Measurements from ENCODE around the gene SPIN2B. TPM values are rescaled to one million over a fixed set of nuclear protein-coding genes. Genes with fewer than 3 reads are reported as not detected.
"Not testable (repeated sequence)": the region's sequence is repeated elsewhere in the genome, so short reads cannot be mapped to it uniquely, and the experiment has no call there.

SPIN2B gene
- total and polyA plus RNA-seq, 4 donors = 3.1 to 7.3 (median 3.8) TPM

- H3K9me3 ChIP-seq (ENCODE audit: control insufficient read depth in 4 of 4, low read length in 3 of 4) = no peaks in the 10 kb centered on the region
- no peak overlapping the region for H3K4me3 ChIP-seq (ENCODE audit: low read depth in 1 of 3, low read length in 3 of 3)
- no peaks in the 10 kb centered on the region for H3K27me3 ChIP-seq (ENCODE audit: control insufficient read depth in 4 of 4, insufficient read depth in 4 of 4, low read length in 3 of 4)
- H3K4me1 ChIP-seq (ENCODE audit: control insufficient read depth in 4 of 4, insufficient read depth in 4 of 4, low read length in 3 of 4) = no peaks in the 10 kb centered on the region
- no peak overlapping the region for H3K27ac ChIP-seq (ENCODE audit: low read depth in 1 of 2, low read length in 2 of 2)
- no peak for DNase-seq (ENCODE audit: low spot score)
- no peak for TF ChIP-seq TAF1 (conservative IDR thresholded peaks at IDR 0.05)
- no peak for TF ChIP-seq FOXA1 (IDR thresholded peaks at IDR 0.05)
- TF ChIP-seq ZBTB33 (IDR thresholded peaks at IDR 0.05) = no peak
- TF ChIP-seq REST (IDR thresholded peaks at IDR 0.05) = no peak
- no peak for TF ChIP-seq JUND (IDR thresholded peaks at IDR 0.05)
- no peak for TF ChIP-seq GABPA (IDR thresholded peaks at IDR 0.05 in 1 of 2, conservative IDR thresholded peaks at IDR 0.05 in 1 of 2)
- no peak for TF ChIP-seq EGR1 (IDR thresholded peaks at IDR 0.05; ENCODE audit: low read depth in 2 of 2)
- no peak for TF ChIP-seq ATF3 (IDR thresholded peaks at IDR 0.05)
- no peak for TF ChIP-seq RXRA (IDR thresholded peaks at IDR 0.05)
- no peak for TF ChIP-seq FOXA2 (IDR thresholded peaks at IDR 0.05)
- no peak for TF ChIP-seq YY1 (IDR thresholded peaks at IDR 0.05)
- TF ChIP-seq MAX (IDR thresholded peaks at IDR 0.05) = no peak
- TF ChIP-seq SP1 (IDR thresholded peaks at IDR 0.05) = no peak
- no peak for TF ChIP-seq CTCF (IDR thresholded peaks at IDR 0.05; ENCODE audit: low read depth, low read length, missing input control)
- TF ChIP-seq HNF4G (IDR thresholded peaks at IDR 0.05) = no peak
- no peak for TF ChIP-seq RAD21 (IDR thresholded peaks at IDR 0.05)
- TF ChIP-seq NR2F2 (IDR thresholded peaks at IDR 0.05) = no peak
- H3K9ac ChIP-seq (ENCODE audit: low read depth in 1 of 2, low read length in 2 of 2) = no peak overlapping the region
- no peaks in the 10 kb centered on the region for H3K36me3 ChIP-seq (ENCODE audit: control insufficient read depth in 4 of 4, insufficient read depth in 3 of 4, low read depth in 1 of 4, low read length in 3 of 4)
- 93% methylated on average over 4 of the region's 4 CpGs for WGBS
Measured at GRCh38 chrX:57133706-57134105, 12.4 kb upstream of the SPIN2B start.

- not testable (repeated sequence) for H3K27ac ChIP-seq (ENCODE audit: low read depth in 1 of 2, low read length in 2 of 2); H3K4me3 ChIP-seq (ENCODE audit: low read depth in 1 of 3, low read length in 3 of 3); H3K4me1 ChIP-seq (ENCODE audit: control insufficient read depth in 4 of 4, insufficient read depth in 4 of 4, low read length in 3 of 4); H3K27me3 ChIP-seq (ENCODE audit: control insufficient read depth in 4 of 4, insufficient read depth in 4 of 4, low read length in 3 of 4); H3K36me3 ChIP-seq (ENCODE audit: control insufficient read depth in 4 of 4, insufficient read depth in 3 of 4, low read depth in 1 of 4, low read length in 3 of 4); DNase-seq (ENCODE audit: low spot score); H3K9me3 ChIP-seq (ENCODE audit: control insufficient read depth in 4 of 4, low read length in 3 of 4); H3K9ac ChIP-seq (ENCODE audit: low read depth in 1 of 2, low read length in 2 of 2)
- 79% methylated on average over 4 of the region's 4 CpGs for WGBS
Measured at GRCh38 chrX:57133284-57133683, 11.9 kb upstream of the SPIN2B start.

Measured in liver (tissue), 9 donors.